ENCODE results near the gene HDAC4. TPM values are rescaled to one million over a fixed set of nuclear protein-coding genes. Genes with fewer than 3 reads are reported as not detected.
A peak's percentile ranks its signal among the peaks of the same experiment; 100 is the strongest.

HDAC4 gene
- total RNA-seq, 1 experiment from 2014 or later: 32.0 TPM

DNA sequence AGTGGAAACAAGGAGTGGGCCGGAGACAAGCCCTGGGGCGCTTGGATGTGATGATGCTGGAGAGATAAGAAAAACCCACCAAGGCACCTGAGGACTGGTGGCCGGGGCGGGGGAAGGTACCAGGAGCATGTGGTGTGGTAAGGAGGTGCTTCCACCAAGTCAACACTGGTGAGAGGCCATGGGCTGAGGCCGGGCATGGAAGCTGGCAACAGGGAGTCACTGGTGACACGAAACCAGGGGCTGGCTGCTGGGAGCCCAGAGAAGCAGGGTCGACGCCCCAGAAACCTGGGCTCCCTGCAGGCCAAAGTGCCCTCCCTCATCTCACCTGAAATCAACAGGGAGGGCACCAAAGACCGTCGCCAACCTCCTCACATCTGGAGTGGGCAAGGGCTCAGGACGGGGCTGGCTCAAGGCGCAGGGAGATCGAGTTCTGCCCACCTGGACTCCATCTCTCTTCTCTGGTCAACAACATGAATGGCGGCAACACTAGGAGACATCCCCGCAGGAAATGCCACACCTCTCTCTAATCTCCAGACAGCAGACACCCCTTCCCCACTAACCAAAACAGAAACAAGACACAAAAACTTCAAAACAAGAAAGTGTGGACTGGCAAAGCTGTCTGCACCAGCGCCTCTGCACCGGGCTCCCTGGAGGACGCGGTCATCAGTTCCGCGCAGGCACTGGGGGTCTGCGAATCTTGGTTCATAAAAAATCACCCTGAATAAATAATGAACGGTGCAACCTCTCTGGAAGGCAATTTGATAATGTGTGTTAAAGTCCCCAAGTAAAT lies 185.5 kb downstream of the HDAC4 start:
- no peak overlapping the region for H4K5ac ChIP-seq (ENCODE audit: insufficient read length, low read depth, low read length)
- no peak overlapping the region for H4K8ac ChIP-seq (replicated peaks; ENCODE audit: insufficient read length, low read depth, low read length)
- H3K56ac ChIP-seq (ENCODE audit: insufficient read length, low read depth, low read length): no peak overlapping the region
- no peak for DNase-seq
- no peak overlapping the region for H3K27ac ChIP-seq (ENCODE audit: insufficient read length, low read depth, low read length)
- 0 out of 2 replicates have a peak overlapping the region, but pooled peaks have one; percentile 73 for H3K14ac ChIP-seq (ENCODE audit: insufficient read depth, low read length)
- H3K4me2 ChIP-seq (ENCODE audit: insufficient read depth, insufficient read length, low read length): no peak overlapping the region
- H3K79me2 ChIP-seq (ENCODE audit: insufficient read depth, low read length): no peaks in the 10 kb centered on the region; the same call in 1 of the 2 replicates
- H3K9ac ChIP-seq (ENCODE audit: extremely low read depth, insufficient read length, low read length): no peak overlapping the region
- no peaks in the 10 kb centered on the region for H3K27me3 ChIP-seq (ENCODE audit: insufficient read depth, low read length)
- H3K79me1 ChIP-seq (ENCODE audit: insufficient read depth, low read depth, low read length, poor library complexity, severe bottlenecking): no peaks in the 10 kb centered on the region
- TF ChIP-seq, protein P1, sequence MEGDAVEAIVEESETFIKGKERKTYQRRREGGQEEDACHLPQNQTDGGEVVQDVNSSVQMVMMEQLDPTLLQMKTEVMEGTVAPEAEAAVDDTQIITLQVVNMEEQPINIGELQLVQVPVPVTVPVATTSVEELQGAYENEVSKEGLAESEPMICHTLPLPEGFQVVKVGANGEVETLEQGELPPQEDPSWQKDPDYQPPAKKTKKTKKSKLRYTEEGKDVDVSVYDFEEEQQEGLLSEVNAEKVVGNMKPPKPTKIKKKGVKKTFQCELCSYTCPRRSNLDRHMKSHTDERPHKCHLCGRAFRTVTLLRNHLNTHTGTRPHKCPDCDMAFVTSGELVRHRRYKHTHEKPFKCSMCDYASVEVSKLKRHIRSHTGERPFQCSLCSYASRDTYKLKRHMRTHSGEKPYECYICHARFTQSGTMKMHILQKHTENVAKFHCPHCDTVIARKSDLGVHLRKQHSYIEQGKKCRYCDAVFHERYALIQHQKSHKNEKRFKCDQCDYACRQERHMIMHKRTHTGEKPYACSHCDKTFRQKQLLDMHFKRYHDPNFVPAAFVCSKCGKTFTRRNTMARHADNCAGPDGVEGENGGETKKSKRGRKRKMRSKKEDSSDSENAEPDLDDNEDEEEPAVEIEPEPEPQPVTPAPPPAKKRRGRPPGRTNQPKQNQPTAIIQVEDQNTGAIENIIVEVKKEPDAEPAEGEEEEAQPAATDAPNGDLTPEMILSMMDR (conservative IDR thresholded peaks at IDR 0.05): no peak
- no peaks in the 10 kb centered on the region; a peak in 1 of 7 replicates for H3K36me3 Mint-ChIP-seq (ENCODE audit: insufficient read depth in 1 of 3, low read depth in 3 of 3)
- H3K4ac ChIP-seq (ENCODE audit: low read depth, low read length): no peak overlapping the region
- H2AK5ac ChIP-seq (ENCODE audit: insufficient read length, low read length): no peak overlapping the region
- no peaks in the 10 kb centered on the region for H3K27me3 Mint-ChIP-seq (ENCODE audit: low read depth)
- H3K18ac ChIP-seq (ENCODE audit: insufficient read length, low read depth, low read length): no peak overlapping the region
- H2BK120ac ChIP-seq (ENCODE audit: low read depth, low read length, poor library complexity, severe bottlenecking): no peak overlapping the region
- no peak overlapping the region for H2BK15ac ChIP-seq (ENCODE audit: low read depth, low read length)
- no peaks in the 10 kb centered on the region for H3K23me2 ChIP-seq (ENCODE audit: insufficient read length, low read depth, low read length, poor library complexity, severe bottlenecking)
- H3K4me1 Mint-ChIP-seq: peaks cover 44 to 59% of the 10 kb centered on the region in 2 experiments
- H2AFZ ChIP-seq (ENCODE audit: low read length): no peak overlapping the region
- H4K91ac ChIP-seq (ENCODE audit: insufficient read length, low read depth, low read length): no peak overlapping the region
- H3K23ac ChIP-seq (ENCODE audit: insufficient read length, low read depth, low read length): no peak overlapping the region
- peak overlapping the region in 2 of 3 experiments; percentile 52 to 62; a peak in 3 of 7 replicates for H3K27ac Mint-ChIP-seq
- H2BK12ac ChIP-seq (ENCODE audit: insufficient read length, low read depth, low read length): no peak overlapping the region
- H3K4me3 Mint-ChIP-seq: peak overlapping the region in 1 of 2 experiments; percentile 2; a peak in 1 of 5 replicates
- no peaks in the 10 kb centered on the region for H3K9me3 ChIP-seq (ENCODE audit: control insufficient read depth, low read depth, low read length)
- no peaks in the 10 kb centered on the region; the same call in 1 of the 2 replicates for H3K4me1 ChIP-seq (ENCODE audit: insufficient read depth, low read length)
- no peak overlapping the region for H2BK20ac ChIP-seq (ENCODE audit: low read depth, low read length, poor library complexity, severe bottlenecking)
- H2BK5ac ChIP-seq (ENCODE audit: insufficient read length, low read length): no peak overlapping the region
- no peaks in the 10 kb centered on the region for H4K20me1 ChIP-seq (ENCODE audit: control insufficient read depth, insufficient read depth, insufficient read length)
- H3K9me3 Mint-ChIP-seq: peaks cover 0 to 3% of the 10 kb centered on the region in 2 experiments; a peak in 1 of 5 replicates
- WGBS (ENCODE audit: extremely low coverage, insufficient read length, low lambda C conversion rate): no CpG with 5 or more reads among the region's 23 CpGs
- no peak overlapping the region for H3T11ph ChIP-seq (ENCODE audit: low read length)
